Ovary (tissue), 3 donors: ENCODE results near the gene PLAC8.

Source experiments
- EP300 ChIP-seq: sonication (generic); formaldehyde crosslinking; IDR thresholded peaks from one replicate; pipeline ENCODE4 v1.6.1; 2017; ENCODE audit warnings: antibody characterized with exemption
- TF ChIP-seq, protein P1 (sequence below), 3 donors: fragments of 450-650 bp in 2 of 3; fragments of 200-600 bp in 1 of 3; IDR thresholded peaks; one replicate each; pipeline versions ENCODE4 v1.5.1 to v1.8.0; 2016 to 2022; ENCODE audit warnings: antibody characterized with exemption in 3 of 3, mild to moderate bottlenecking in 1 of 3
- donor health status: DM: no; HTN: no; CAD: no.

GRCh38 chr4:83089410-83090157 lies 24.9 kb downstream of the PLAC8 start:
- TF ChIP-seq, protein P1, sequence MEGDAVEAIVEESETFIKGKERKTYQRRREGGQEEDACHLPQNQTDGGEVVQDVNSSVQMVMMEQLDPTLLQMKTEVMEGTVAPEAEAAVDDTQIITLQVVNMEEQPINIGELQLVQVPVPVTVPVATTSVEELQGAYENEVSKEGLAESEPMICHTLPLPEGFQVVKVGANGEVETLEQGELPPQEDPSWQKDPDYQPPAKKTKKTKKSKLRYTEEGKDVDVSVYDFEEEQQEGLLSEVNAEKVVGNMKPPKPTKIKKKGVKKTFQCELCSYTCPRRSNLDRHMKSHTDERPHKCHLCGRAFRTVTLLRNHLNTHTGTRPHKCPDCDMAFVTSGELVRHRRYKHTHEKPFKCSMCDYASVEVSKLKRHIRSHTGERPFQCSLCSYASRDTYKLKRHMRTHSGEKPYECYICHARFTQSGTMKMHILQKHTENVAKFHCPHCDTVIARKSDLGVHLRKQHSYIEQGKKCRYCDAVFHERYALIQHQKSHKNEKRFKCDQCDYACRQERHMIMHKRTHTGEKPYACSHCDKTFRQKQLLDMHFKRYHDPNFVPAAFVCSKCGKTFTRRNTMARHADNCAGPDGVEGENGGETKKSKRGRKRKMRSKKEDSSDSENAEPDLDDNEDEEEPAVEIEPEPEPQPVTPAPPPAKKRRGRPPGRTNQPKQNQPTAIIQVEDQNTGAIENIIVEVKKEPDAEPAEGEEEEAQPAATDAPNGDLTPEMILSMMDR (IDR thresholded peaks at IDR 0.05): no peak
- no peak for TF ChIP-seq EP300
